PFSK-1 (cell line): Measurements from ENCODE around the gene ANKRD2.

Source experiments
- FOXP2 ChIP-seq: optimal IDR thresholded peaks from 2 replicates; pipeline ENCODE3; 2011; ENCODE audit warnings: borderline replicate concordance, control low read depth, inconsistent platforms; ENCODE audit not compliant: insufficient read depth; ENCODE audit errors: extremely low read length, extremely low read depth
- POLR2AphosphoS5 ChIP-seq: IDR thresholded peaks from 2 replicates; pipeline ENCODE4 v1.6.1; 2012; ENCODE audit warnings: low read depth, mild to moderate bottlenecking, control low read depth, low read length, moderate library complexity
- REST ChIP-seq, 2 experiments: IDR thresholded peaks; 2 replicates each; pipeline versions ENCODE4 v1.6.1 to v1.8.0; 2011 to 2012; ENCODE audit warnings: low read depth in 2 of 2, low read length in 2 of 2, control low read depth in 1 of 2, inconsistent platforms in 1 of 2, mild to moderate bottlenecking in 1 of 2, moderate library complexity in 1 of 2; ENCODE audit not compliant: insufficient read depth in 1 of 2
- SIN3A ChIP-seq: IDR thresholded peaks from 2 replicates; pipeline ENCODE4 v1.6.1; 2012; ENCODE audit warnings: mild to moderate bottlenecking, low read length, moderate library complexity, borderline replicate concordance; ENCODE audit not compliant: insufficient read depth
- TAF1 ChIP-seq: IDR thresholded peaks from 2 replicates; pipeline ENCODE4 v1.6.1; 2012; ENCODE audit warnings: low read length, control low read depth, borderline replicate concordance; ENCODE audit not compliant: insufficient read depth

ANKRD2 gene

GRCh38 chr10:97599272-97599619 is 26.7 kb downstream of the ANKRD2 start:
- no peak for TF ChIP-seq FOXP2
- no peak for TF ChIP-seq TAF1
- no peak for TF ChIP-seq SIN3A
- no peak for TF ChIP-seq REST (IDR thresholded peaks at IDR 0.05; ENCODE audit: insufficient read depth in 1 of 2, low read depth in 2 of 2, low read length in 2 of 2)
- no peak for TF ChIP-seq POLR2AphosphoS5

GRCh38 chr10:97600616-97601015 is 28.0 kb downstream of the ANKRD2 start:
- TF ChIP-seq TAF1 = no peak
- TF ChIP-seq REST (IDR thresholded peaks at IDR 0.05; ENCODE audit: insufficient read depth in 1 of 2, low read depth in 2 of 2, low read length in 2 of 2) = no peak
- TF ChIP-seq FOXP2 = no peak
- no peak for TF ChIP-seq POLR2AphosphoS5
- TF ChIP-seq SIN3A = no peak

- TF ChIP-seq REST (IDR thresholded peaks at IDR 0.05; ENCODE audit: insufficient read depth in 1 of 2, low read depth in 2 of 2, low read length in 2 of 2) = no peak
- no peak for TF ChIP-seq TAF1
- no peak for TF ChIP-seq POLR2AphosphoS5
- TF ChIP-seq SIN3A = no peak
- TF ChIP-seq FOXP2 = no peak
These were observed 29.0 kb downstream of the ANKRD2 start for GRCh38 chr10:97601268-97602215.

GRCh38 chr10:97607095-97607636 is 34.6 kb downstream of the ANKRD2 start:
- TF ChIP-seq TAF1 (no peak), POLR2AphosphoS5 (no peak), SIN3A (no peak), REST (IDR thresholded peaks at IDR 0.05; ENCODE audit: insufficient read depth in 1 of 2, low read depth in 2 of 2, low read length in 2 of 2) (no peak), FOXP2 (no peak)
